GM12801 (cell line): ENCODE data around the gene PIP5K1B.

ENCODE experiments used
- TF ChIP-seq, protein P1 (sequence below): IDR thresholded peaks from one replicate; pipeline ENCODE4 v1.5.1; 2011; ENCODE audit warnings: control low read depth; ENCODE audit not compliant: insufficient read length; ENCODE audit errors: extremely low read depth

The PIP5K1B gene

GRCh38 chr9:68821911-68822310 lies 116.9 kb downstream of the PIP5K1B start:
- TF ChIP-seq, protein P1, sequence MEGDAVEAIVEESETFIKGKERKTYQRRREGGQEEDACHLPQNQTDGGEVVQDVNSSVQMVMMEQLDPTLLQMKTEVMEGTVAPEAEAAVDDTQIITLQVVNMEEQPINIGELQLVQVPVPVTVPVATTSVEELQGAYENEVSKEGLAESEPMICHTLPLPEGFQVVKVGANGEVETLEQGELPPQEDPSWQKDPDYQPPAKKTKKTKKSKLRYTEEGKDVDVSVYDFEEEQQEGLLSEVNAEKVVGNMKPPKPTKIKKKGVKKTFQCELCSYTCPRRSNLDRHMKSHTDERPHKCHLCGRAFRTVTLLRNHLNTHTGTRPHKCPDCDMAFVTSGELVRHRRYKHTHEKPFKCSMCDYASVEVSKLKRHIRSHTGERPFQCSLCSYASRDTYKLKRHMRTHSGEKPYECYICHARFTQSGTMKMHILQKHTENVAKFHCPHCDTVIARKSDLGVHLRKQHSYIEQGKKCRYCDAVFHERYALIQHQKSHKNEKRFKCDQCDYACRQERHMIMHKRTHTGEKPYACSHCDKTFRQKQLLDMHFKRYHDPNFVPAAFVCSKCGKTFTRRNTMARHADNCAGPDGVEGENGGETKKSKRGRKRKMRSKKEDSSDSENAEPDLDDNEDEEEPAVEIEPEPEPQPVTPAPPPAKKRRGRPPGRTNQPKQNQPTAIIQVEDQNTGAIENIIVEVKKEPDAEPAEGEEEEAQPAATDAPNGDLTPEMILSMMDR = no peak

DNA sequence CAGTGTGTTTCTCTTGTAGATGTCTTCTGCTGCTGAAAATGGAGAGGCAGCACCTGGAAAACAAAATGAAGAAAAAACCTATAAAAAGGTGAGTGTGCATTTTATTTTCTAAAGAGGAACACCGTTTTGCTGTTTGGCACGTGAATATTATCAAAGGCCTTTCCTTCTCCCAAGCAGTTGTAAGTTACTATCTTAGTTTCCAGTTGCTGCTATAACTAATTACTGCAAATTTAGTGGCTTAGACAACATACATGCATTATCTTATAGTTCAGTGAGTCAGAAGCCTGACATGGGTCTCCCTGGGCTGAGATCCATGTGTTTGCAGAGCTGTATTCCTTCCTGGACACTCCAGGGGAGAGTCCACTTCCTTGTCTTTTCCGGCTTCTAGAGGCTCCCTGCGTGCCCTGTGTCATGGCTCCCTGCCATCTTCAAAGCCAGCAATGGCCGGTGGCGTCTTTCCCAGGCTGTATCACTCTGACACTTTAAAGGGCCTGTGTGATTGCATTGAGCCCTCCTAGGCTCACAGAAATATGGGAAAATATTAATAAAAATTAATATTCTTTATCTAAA lies 117.6 kb downstream of the PIP5K1B start:
- TF ChIP-seq, protein P1 = no peak

DNA sequence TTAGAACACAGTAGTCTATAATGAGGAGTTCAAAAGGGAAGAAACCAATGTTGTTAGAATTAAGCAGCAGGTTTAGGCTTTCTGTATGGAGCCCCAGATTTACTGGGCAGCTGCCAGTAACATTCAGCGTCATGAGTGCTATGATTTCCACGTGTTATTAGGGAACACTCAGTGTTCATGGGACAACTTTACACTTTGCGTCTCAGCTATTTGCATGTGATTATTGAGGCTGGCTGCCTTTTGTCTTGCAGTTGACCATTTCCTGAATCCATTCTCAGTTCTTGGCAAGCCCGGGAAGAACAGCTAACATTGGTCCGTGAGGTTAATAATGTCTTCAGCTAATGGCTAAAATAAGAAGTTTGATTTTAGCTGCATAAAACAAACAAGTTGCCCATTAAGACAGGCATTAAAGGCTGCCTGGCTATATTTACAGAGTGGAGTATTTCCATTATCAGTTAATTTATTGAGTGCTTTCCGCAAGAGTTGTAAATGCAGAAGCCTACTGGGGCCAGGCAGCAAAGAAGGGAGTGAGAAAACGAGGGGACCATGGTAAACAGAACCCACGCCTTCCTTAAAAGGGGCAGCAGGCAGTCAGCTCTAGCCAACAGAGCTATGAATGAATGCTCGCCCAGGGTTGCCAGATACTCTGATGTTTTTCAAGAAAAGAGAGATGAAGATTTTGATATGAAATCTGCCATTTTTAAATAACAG lies 120.9 kb downstream of the PIP5K1B start:
- TF ChIP-seq, protein P1 = no peak

DNA sequence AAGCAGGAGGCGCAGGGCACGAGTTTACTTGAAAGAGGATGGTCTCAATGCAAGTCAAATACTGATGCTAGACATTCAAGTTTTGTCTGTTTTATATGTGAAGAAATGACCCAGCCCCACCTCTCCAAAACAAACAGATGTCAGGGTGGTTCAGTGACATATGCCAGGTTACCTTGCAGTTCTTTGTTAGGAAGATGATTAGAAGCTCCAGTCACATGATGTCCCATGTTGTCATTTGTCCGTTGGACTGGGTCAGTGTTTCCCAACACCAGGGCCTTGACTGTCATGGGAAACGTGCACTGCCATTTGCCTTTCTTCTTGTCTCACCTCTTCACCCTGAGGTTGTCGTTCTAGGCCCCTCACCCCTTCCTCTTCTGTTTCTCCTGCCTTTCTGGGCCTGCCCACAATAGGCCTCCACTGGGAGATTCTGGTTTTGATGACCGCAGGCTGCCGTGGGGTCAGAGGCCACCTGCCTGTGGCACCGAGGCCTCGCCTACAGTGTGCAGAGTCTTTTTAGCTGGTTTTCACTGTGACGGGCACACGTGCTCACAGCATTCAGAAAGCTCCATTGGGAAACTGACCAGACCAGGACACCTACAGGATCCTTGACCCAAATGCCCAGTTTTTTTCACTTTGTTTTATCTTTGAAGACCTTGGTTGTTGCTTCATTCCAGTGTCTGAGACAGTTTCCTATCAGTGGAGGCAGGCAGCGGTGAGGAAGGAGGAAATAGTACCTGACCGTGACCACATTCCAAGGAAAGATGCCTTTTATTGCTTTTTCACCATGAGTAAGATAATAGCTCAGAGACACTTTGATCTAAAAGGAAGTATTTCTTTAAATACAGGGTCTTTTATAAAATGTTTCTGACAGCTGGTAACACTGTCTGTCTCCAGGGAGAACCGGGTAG lies 123.1 kb downstream of the PIP5K1B start:
- TF ChIP-seq, protein P1 = no peak

DNA sequence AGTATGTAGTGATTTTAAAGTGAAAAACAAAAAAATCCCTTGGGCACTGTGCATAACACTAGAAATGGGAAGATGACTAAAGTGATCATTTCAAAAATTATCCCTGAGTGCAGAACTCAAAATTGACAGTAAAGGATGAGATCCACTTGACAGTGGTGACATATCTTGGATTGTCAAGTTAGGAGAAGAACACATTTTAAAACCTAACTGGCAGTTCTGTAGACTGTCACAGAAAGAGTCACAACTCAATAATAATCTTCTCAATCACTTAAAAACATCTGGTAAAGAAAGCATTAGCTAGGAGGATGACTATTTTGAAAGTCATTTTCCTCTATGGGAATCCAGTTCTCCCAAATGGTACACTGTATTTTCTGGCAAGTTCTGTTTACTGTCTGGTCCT lies 127.1 kb downstream of the PIP5K1B start:
- TF ChIP-seq, protein P1 = no peak

DNA sequence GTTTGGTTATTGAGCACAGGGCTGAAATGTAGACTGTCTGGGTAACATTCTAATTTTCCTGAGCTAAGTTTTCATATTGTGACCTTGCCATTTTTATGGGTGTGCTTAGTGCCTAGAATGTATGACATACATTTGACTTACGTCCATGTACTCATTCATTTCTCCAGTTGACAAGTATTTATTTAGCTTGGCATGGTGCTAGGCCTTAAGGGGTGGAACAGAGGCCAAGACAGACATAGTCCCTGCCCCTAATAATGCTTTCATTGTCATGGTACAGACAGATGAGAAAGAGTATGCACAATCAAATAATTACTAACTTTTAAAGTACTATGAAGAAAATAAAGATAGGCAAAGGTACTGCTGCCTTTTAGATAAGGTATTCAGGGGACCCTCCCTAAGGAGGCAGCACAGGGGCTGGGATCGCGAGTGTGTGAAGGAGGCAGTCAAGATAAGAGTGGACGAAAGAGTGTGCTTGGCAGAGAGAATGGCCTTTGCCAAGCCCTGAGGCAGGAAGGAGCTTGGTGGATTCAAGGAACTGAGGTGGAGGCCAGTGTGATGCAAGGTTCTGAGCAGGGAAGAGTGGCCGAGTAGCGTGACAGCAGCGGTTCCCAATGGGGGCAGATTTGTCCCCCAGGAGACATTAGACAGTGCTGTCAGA lies 128.0 kb downstream of the PIP5K1B start:
- TF ChIP-seq, protein P1 = no peak
